UCSD-AML1 (cell line): ENCODE measurements around the gene RAC3.

Experiments
- DNase-seq: peaks from one replicate; lab custom pipeline; 2025; ENCODE audit not compliant: unreplicated experiment; lab: John Stamatoyannopoulos, UW

The RAC3 gene

DNA sequence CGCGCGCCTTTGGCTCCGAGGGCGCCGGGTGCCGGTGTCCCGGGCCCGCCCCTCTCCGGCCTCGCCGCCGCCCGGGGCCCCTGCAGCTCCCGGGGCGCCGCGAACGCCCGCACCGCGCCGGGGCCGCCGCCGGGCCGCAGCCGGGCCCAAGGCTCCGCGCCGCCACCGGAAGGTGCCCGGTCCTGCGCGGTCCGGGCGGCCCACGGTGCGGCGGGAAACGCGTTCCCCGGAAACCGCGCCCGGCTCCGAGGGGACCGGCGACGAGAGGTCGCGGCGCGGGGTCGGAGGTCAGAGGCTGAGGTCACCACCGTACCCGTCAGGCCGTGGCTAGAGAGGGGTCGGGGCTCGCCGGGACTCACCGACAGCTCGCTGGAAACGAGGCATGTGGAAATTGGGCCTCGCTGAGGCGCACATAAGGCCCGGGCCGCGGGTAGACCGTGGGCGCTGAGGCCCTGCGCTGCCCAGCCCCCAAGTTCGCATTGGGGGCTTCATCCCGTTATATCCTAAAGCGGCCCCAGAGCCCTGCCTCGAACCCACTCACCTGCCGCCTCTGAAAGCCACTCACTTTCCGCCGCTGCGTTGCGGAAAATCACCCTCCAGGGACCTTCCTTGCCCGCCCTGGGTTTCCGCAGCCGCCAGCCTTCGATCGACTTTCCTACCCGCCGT, 34.3 kb downstream of the RAC3 start, which contains the start of gene DUS1L:
TSS of gene DUS1L (minus strand) at position 167 of the 666 bp plus-strand sequence. CDS start 745 bp downstream, outside the sequence.
- peak; percentile 77 for DNase-seq

DNA sequence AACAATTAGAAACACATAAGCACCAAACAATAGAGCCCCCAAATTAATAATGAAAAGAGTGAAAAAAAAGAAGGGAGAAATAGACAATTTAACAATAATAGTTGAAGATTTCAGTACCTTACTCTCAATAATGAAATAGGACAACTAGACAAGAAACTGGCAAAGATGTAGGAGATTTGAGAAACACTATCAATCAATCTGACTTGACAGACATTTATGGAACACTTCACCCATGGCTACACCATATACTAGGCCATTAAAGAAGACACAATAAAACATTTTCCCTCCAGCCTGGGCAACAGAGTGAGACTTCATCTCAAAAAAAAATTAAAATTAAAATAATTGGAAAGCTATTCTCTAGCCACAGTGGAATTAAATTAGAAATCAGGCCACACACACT, 39.1 kb downstream of the RAC3 start:
- no peak for DNase-seq

DNA sequence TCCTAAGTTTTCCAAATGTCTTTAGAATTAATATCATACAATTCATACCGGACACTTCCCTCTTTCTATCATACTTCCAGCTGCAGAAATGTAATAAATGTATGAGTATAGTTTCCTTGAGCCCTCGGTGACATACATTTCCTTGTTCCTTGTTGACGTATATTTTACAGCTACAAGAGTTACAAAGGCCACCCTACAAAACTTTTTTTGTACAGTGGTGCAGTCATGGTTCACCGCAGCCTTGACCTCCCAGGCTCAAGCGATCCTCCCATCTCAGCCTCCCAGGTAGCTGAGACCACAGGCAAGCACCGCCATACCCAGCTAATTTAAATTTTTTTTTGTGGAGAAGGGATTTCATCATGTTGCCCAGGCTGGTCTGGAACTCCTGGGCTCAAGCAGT, 41.3 kb downstream of the RAC3 start:
- no peak for DNase-seq

DNA sequence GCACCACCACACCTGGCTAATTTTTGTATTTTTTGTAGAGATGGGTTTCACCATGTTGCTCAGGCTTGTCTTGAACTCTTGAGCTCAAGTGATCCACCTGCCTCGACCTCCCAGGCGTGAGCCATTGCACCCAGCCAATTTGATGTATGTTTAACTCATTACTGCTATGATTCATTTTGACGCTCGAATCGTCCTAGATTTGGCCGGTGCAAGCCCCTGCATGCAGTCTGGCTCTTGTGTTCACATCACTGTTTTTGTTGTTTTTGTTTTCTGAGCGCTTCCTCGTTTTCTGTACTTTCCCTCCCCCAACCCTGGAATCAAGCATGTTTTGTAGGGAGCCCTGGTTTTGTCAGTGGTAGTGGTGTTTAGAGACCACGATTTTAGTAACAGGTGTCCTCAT, 42.0 kb downstream of the RAC3 start:
- no peak for DNase-seq

DNA sequence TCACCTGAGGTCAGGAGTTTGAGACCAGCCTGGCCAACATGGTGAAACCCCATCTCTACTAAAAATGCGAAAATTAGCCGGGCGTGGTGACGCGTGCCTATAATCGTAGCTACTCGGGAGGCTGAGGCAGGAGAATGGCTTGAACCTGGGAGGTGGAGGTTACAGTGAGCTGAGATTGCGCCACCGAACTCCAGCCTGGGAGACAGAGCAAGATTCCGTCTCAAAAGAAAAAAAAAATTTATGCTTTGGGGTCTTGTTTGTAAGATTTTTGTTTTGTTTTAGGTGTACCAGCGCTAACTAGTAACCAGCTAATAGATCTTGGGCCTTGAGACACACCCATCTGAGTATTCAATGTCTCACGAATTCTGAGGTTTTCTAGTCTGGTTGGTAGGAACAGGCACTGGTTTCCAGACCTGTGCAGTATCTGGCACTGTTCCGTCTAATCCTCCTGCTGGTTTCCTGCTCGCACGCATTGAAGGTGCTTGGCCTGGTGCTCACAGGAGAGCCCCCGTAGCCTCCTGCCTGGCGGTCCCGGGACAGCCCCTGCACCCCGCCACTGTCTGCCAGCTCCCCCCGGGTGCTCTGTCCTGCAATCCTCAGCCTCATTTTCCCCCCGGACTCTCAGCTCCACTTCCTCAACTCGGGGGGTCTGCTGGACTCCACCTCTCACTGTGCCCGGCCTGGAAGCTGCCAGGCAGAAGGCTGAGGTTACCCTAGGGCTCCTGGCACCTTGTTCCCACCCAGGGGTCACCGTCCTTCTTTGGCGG, 44.7 kb downstream of the RAC3 start:
- no peak for DNase-seq

DNA sequence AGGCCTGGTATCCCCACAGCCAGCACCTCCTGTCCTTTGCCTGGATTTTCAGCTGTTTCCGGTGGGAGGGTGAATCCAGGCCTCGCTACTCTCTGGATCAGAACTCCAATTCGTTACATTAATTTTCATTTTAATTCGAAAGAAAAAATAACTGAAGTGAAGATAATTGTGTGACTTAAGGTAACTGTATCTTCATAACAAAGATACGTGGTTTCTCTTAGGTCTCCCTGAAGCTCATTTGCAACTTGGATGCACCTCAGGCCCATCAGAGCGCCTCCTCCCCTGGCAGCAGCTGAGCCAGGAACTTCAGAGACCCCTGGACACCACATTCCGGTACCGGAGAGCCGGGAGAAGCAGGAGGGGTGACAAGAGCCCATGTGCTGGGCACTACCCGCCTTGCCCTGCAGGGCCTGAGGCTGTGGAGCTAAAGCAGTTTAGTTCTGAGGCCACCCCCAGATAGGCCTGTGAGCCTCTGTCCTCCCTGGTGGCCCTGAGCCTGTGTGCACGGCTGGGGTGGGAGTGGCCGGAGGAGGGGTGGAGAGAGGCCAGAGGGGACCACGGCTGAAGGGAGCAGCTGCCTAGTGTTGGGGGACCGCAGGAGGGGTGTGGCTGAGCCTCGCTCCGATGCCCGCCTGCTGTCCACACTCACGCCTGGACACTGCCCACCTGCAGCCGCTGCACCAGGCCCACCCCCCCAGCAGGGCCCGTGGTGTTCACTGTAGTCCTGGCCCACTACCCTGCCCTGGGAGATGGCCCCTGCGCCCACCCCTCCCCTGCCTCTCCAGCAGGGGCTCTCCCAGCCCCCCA, 45.5 kb downstream of the RAC3 start:
- no peak for DNase-seq

DNA sequence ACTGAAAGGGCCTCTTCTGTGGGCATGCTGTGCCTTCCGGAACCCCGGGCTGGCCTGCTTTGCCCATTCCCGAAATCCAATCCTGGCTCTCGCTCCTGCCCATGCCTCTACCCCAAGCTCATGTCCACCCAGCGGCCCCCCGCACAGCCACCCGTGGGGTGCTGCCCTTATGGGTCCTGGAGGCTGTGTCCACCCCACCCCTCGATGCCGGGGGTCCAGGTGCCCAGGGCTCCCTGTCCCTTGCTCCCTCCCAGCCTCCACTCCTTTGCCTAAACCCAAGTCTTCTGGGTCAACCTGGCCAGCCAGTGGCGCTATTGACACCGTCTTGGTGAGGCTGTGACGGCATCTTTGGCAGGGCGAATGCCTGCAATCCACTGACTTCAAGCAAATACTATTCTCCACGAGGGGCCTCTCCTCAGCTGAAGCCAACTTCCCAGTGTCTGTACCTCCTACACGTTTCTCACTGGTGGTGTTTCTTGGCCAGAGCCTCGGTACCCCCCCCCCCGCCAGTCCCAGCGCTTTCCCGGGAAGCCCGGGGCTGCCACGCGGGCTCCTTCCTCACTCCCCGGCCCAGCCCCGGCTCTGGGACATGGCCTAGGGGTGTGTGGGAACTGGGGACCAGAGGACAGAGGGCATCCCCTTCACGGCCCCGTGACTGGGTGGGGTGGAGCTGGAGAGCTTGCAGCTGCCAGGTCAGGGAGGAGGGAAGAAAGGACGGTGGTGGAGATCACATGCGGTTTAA, 46.3 kb downstream of the RAC3 start:
- DNase-seq = no peak

DNA sequence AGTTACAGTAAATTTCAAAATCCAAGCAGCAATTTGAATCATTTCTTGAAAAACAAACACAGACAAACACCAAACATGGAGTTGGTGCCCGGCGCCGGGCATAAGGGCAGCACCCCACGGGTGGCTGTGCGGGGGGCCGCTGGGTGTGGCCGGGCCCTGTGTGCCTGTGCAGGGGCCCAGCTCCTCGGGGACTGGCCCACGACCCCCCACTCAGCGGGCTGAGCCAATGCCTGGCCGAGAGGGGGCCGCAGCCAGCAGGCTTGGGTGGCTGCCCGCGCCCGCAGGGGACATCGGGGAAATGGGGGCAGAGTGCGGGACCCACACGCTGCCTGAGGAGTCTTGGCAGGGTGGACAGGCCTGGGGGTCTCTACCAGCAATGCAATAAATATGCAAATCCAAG, 47.0 kb downstream of the RAC3 start:
- no peak for DNase-seq

DNA sequence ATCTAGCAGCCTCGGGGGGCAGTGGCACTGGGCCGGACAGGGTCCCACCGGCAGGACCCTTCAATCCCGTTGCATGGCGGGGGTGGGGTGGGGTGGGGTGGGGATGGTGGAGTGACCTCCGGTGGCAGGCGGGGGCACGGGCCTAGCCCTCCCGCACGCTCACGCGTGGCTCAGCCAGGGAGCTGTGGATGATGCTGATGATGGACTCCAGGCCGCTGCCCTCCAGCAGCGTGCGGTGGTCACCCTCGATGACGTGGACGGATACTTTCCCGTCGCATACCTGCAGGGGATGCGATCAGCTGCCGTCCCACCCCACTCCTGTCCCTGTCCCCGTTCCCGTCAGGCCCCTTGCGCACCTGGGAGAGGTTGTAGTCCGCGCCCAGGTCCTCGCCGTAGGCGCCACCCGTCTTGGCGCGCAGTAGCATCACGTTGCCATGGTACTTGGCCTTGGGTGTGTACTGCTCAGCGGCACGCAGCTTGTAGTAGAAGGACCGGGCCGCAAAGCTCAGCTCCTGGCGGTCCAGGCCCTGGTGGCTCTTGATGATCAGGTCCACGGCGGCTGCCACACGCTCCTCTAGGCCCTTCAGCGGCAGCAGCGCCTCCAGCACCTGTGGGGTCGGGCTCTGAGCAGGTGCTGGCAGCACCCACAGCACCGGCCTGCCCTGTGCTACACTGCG, 47.7 kb downstream of the RAC3 start:
- no peak for DNase-seq

DNA sequence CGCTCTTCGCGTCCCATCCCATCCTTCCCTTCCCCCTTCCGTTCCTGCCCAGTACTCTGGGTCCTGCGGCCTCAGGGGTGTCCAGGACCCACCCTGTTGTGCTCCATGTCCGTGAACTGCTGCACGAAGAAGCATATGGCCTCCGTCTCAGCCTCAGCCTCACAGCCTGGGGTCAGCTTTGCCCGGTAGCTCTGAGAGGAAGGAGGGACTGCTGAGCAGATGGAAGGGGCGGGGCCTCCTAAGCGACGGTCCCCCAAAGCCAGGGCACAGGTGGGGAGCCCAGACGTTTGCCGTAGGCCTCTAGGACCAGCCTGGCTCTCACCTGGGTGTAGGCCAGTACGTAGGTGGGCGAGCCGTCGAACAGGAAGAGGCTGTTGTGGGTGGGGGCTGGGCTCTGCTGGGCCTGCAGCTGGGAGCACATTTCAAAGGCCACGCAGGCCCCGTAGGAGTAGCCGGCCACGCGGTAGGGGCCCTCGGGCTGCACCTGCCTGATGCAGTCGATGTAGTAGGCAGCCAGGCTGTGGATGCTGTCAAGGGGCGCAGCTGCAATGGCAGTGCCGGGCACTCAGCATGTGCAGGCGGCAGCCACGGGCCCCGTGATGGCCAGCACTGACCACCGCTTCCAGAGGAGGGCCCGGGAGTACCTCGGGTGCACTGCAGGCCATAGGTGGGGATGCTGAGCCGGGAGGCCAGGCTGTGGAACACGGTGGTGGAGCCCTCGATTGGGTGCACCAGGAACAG, 48.7 kb downstream of the RAC3 start:
- no peak for DNase-seq

DNA sequence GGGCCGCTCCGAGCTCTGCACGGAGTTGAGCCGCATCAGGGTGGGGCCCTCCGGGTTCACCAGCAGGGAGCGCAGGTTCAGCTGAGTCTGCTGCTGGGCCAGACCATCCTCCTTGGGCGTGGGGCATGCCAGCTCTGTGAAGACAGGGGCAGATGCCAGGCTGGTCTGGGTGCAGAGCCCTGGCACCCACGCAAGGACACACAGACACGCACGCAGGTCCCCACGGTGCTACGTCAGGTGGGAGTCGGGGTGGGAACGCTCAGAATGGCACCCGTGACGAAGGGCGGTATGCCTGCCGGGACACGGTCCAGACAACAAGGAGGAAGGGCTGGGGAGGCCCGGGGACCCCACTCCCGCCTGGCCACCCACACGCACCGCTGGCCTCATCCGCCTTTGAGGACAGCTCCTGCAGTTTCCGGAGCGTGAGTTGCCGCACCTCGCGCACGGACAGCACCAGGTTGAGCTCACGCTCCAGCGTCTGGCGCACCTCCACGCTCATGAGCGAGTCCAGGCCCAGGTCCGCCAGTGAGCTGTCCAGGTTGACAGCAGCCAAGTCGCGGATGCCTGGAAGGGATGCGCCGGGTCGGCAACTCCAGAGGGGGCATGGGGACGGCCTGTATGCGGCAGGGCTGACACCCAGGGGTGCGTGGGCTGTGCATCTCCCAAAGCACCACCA, 49.4 kb downstream of the RAC3 start:
- DNase-seq = no peak

DNA sequence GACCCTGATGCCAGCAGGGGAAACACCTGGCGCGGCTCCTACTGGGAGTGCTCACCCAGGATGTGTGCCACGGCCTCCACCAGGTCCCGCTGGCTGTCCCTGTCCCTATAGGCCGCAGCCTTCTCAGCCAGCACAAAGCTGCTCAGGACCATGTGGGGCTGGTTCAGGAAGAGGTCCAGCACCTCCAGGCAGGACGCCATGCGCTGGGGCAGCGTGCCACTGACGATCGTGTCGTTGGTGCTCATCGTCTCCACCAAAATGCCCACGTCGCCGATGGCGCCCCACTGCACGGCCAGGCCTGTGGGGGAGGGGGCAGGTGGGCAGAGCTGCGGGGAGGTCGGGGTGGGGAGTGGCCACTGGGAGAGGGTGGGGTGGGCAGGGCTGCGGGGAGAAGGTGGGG, 50.1 kb downstream of the RAC3 start:
- no peak for DNase-seq

DNA sequence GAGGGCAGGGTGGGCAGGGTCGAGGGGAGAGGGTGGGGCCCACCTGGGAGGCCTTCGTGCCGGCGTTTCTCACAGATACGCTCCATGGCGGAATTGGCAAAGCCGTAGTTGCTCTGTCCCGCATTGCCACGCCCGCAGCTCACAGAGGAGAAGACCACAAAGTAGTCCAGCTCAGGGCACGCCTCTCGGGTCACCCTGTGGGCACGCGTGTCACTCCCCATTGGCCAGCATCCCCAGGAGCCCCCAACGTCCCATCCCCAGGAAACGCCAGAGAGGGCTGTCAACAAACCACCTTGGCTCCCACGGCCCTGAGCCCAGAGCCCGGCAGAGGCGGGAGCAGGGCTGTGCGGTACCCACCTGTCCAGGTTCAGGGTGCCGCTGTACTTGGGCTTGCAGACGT, 50.5 kb downstream of the RAC3 start:
- DNase-seq = no peak

DNA sequence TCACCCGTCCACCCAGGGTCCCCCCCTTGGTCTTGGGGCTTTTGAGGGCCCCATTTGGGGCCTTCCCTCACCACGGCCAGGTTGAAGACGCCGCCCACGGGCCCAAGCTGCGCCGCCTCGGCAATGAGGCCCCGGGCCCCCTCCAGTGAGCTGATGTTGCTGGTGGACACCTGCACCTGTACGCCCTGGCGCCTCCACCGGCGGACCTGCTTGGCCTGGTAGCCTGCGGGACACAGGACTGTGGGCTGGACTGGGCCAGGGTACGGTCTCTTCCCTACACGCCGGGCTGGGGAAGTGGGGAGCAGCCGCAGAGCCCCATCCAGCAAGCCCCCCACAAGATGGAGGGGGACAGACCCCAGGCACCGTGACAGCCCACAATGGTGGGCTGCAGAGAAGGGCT, 51.0 kb downstream of the RAC3 start:
- no peak for DNase-seq

DNA sequence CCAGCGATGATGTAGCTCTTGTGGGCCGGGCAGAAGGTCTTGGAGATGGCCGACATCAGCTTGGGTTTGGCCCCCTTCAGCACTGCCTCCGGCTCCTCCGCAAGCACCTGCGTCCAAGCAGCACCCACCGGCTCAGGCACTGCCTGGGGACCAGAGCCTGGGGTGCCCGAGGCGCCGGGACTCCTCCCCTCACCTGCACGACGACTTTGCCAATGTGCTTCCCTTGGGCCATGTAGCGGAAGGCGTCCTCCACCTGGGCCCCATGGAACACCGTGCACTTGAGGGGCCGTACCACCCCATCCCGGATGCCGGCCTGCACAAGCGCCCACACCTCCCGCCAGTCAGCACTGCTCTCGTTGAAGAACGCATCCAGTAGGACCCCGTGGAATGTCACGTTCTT, 51.5 kb downstream of the RAC3 start:
- no peak for DNase-seq
